Measurements from ENCODE around the gene ATP6V0A1.

ATP6V0A1 gene

DNA sequence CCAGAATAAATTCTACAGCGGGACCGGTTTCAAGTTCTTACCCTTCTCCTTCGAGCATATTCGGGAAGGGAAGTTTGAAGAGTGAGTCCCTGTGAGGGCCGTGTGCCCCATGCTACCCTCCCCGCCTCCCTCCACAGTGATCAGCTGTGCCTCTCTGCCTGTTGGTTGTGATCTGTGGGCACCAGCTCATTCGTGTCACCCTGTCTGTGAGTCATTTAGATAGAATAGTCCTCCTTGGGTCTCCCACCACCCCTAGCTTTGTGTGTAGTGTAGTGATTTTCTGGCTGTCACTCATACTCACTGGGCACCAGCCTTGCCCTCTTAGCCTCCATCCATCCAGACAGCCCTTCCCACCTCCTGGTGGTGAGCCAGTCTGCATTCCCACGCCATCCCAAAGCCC lies 62.4 kb downstream of the ATP6V0A1 start (continued):
- TF ChIP-seq, protein P1, sequence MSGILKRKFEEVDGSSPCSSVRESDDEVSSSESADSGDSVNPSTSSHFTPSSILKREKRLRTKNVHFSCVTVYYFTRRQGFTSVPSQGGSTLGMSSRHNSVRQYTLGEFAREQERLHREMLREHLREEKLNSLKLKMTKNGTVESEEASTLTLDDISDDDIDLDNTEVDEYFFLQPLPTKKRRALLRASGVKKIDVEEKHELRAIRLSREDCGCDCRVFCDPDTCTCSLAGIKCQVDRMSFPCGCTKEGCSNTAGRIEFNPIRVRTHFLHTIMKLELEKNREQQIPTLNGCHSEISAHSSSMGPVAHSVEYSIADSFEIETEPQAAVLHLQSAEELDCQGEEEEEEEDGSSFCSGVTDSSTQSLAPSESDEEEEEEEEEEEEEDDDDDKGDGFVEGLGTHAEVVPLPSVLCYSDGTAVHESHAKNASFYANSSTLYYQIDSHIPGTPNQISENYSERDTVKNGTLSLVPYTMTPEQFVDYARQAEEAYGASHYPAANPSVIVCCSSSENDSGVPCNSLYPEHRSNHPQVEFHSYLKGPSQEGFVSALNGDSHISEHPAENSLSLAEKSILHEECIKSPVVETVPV (CRISPR knock-in tag; IDR thresholded peaks at IDR 0.05) = no peak
- TF ChIP-seq, protein P2, sequence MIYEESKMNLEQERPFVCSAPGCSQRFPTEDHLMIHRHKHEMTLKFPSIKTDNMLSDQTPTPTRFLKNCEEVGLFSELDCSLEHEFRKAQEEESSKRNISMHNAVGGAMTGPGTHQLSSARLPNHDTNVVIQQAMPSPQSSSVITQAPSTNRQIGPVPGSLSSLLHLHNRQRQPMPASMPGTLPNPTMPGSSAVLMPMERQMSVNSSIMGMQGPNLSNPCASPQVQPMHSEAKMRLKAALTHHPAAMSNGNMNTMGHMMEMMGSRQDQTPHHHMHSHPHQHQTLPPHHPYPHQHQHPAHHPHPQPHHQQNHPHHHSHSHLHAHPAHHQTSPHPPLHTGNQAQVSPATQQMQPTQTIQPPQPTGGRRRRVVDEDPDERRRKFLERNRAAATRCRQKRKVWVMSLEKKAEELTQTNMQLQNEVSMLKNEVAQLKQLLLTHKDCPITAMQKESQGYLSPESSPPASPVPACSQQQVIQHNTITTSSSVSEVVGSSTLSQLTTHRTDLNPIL (CRISPR knock-in tag; IDR thresholded peaks at IDR 0.05; ENCODE audit: low read depth) = no peak
- TF ChIP-seq ISL1 (CRISPR knock-in tag; IDR thresholded peaks at IDR 0.05) = no peak

DNA sequence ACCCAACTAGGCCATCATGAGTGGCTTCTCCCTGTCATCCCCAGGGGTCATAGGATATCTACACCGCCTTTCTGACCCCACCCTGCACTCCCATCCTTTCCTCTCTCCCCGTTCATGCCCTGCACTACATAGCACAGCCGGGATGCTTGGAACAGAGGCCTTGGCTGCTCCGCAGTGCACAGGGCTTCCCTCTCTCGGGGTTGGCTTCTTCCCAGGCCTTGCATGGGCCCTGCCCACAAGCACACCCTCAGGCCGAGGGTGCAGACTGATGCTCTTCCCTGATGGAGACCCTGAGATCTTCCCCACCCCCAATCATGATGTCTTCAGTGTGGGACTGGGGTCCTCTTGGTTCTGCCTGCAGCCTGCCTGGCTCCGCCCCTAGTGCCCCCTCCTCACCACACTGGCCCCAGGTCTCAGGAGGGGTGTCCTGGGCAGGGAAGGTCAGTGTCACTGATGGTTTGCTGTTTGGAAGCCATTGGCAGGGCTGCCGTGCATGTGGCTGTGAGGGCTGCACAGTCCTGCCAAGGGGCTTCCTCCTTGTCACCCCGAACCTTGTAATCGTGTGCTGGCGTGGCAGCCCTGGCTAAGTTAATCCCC lies 63.1 kb downstream of the ATP6V0A1 start:
- ATAC-seq = no peak
- TF ChIP-seq OSR1 (CRISPR knock-in tag; IDR thresholded peaks at IDR 0.05) (no peak), ESRRG (CRISPR knock-in tag; IDR thresholded peaks at IDR 0.05) (no peak)
- TF ChIP-seq, protein P3, sequence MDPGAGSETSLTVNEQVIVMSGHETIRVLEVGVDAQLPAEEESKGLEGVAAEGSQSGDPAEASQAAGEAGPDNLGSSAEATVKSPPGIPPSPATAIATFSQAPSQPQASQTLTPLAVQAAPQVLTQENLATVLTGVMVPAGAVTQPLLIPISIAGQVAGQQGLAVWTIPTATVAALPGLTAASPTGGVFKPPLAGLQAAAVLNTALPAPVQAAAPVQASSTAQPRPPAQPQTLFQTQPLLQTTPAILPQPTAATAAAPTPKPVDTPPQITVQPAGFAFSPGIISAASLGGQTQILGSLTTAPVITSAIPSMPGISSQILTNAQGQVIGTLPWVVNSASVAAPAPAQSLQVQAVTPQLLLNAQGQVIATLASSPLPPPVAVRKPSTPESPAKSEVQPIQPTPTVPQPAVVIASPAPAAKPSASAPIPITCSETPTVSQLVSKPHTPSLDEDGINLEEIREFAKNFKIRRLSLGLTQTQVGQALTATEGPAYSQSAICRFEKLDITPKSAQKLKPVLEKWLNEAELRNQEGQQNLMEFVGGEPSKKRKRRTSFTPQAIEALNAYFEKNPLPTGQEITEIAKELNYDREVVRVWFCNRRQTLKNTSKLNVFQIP (CRISPR knock-in tag; IDR thresholded peaks at IDR 0.05; ENCODE audit: borderline replicate concordance, low read depth) = no peak

DNA sequence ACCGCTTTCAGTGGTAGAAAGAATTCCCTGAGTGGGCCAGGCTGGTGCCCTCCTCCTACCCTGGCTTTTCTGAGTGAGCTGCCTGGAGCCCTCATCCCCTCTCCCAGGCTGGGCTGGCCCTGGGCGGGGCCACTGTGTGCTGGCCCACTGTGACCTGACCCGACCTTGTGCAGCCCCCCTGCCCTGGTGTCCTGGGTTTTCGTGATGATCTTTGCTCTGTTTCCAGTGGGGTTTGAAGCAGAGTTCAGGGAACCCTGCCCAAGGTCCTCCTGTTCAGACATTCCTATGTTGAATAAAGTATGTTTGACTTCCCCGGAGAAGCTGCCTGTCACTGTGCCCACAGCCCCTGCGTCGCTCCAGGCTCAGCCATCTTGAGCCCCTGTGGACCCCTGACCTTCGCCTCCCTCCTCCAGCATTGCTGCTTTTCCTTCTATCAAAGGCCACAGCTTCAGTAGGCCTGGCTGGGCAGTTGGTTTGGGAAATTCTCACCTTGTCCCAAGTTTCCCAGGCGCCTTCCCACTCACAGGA lies 63.6 kb downstream of the ATP6V0A1 start:
- TF ChIP-seq BACH2 (CRISPR knock-in tag; IDR thresholded peaks at IDR 0.05; ENCODE audit: borderline replicate concordance) = no peak
- TF ChIP-seq, protein P1 (CRISPR knock-in tag; IDR thresholded peaks at IDR 0.05) = no peak
- ATAC-seq = no peak

DNA sequence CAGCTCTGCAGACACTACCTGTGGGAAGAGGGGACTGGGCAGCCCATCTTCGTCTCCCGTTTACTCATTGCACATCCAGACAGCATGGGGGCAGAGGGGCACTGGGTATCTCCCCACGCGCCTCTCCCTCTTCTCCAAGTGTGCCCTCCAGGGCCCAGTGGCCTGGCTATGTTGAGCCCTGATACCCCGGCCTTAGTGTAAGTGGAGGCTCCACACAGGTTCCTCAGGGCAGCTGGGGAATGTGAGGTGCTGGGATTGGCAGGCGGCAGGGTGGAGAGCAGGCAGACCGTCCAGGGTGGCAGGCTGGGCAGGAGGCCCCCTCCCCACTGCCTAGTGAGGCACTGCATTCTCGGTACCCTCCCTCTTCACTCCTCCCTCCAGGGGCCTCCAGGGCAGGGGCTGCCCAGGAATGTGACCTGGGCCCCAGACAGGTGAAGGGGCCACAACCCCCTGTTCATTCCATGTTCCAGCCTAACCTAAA lies 64.2 kb downstream of the ATP6V0A1 start:
- ATAC-seq = no peak
- TF ChIP-seq ZFP3 (CRISPR knock-in tag; IDR thresholded peaks at IDR 0.05) (no peak), BACH2 (CRISPR knock-in tag; IDR thresholded peaks at IDR 0.05; ENCODE audit: borderline replicate concordance) (no peak), CSDC2 (CRISPR knock-in tag; IDR thresholded peaks at IDR 0.05) (no peak), ZNF8 (CRISPR knock-in tag; IDR thresholded peaks at IDR 0.05) (no peak), ZFP30 (CRISPR knock-in tag; IDR thresholded peaks at IDR 0.05) (no peak), PPARA (CRISPR knock-in tag; IDR thresholded peaks at IDR 0.05; ENCODE audit: borderline replicate concordance) (no peak), ISL1 (CRISPR knock-in tag; IDR thresholded peaks at IDR 0.05) (no peak), GLIS3 (CRISPR knock-in tag; IDR thresholded peaks at IDR 0.05) (no peak), ZNF565 (CRISPR knock-in tag; conservative IDR thresholded peaks at IDR 0.05; ENCODE audit: low read depth) (no peak), RARB (CRISPR knock-in tag; IDR thresholded peaks at IDR 0.05) (no peak), ZC3H10 (CRISPR knock-in tag; IDR thresholded peaks at IDR 0.05) (no peak), ESRRG (CRISPR knock-in tag; IDR thresholded peaks at IDR 0.05) (no peak)
- TF ChIP-seq, protein P3 (CRISPR knock-in tag; IDR thresholded peaks at IDR 0.05; ENCODE audit: borderline replicate concordance, low read depth) = no peak
- TF ChIP-seq, protein P2 (CRISPR knock-in tag; IDR thresholded peaks at IDR 0.05; ENCODE audit: low read depth) = no peak

DNA sequence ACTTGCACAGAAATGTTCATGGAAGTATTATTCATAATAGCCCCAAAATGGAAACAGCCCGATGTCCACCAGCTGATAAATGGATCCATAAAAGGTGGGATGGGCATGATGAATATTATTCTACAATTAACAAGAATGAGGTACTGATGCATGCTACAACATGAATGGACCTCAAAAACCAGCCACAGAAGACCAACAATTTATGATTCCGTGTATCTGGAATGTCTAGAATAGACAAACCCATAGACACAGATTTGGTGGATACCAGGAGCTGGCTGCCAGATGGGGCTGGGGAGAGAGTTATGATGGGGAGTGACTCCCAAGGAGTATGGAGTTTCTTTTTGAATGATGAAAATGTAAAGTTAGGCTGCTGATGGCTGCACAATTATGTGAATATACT lies 66.5 kb downstream of the ATP6V0A1 start:
- ATAC-seq = no peak
- no peak for TF ChIP-seq TCF4 (CRISPR knock-in tag; IDR thresholded peaks at IDR 0.05; ENCODE audit: borderline replicate concordance)
- no peak for TF ChIP-seq ZFP3 (CRISPR knock-in tag; IDR thresholded peaks at IDR 0.05)
- TF ChIP-seq, protein P3 (CRISPR knock-in tag; IDR thresholded peaks at IDR 0.05; ENCODE audit: borderline replicate concordance, low read depth) = no peak
- TF ChIP-seq, protein P1 (CRISPR knock-in tag; IDR thresholded peaks at IDR 0.05) = no peak
- no peak for TF ChIP-seq ISL1 (CRISPR knock-in tag; IDR thresholded peaks at IDR 0.05)
- no peak for TF ChIP-seq ZNF8 (CRISPR knock-in tag; IDR thresholded peaks at IDR 0.05)
- TF ChIP-seq ESRRG (CRISPR knock-in tag; IDR thresholded peaks at IDR 0.05) = no peak
- TF ChIP-seq, protein P2 (CRISPR knock-in tag; IDR thresholded peaks at IDR 0.05; ENCODE audit: low read depth) = no peak
- TF ChIP-seq ZFP30 (CRISPR knock-in tag; IDR thresholded peaks at IDR 0.05) = no peak

Data from SK-N-SH treated with all-trans-retinoic acid at 6 μM for 48 hours (cell line).